Lower leg skin (tissue), 4 donors: Measurements from ENCODE around the gene CCDC69. TPM values are rescaled to one million over a fixed set of nuclear protein-coding genes. Genes with fewer than 3 reads are reported as not detected.
"Not testable (repeated sequence)": the region's sequence is repeated elsewhere in the genome, so short reads cannot be mapped to it uniquely, and the experiment has no call there.

Experiments used
- DNase-seq, 2 donors: peaks; one replicate each; pipeline ENCODE4 v3.0.0-alpha.2; 2019; ENCODE audit warnings: low spot score in 2 of 2
- H3K4me3 ChIP-seq: fragments of 200-600 bp; sonication (generic); 2 replicates; pipeline ENCODE4 v1.5.1; 2017; ENCODE audit warnings: mild to moderate bottlenecking, low read depth; ENCODE audit not compliant: poor library complexity, severe bottlenecking
- POLR2A ChIP-seq, 2 donors: fragments of 450-650 bp; IDR thresholded peaks; one replicate each; pipeline ENCODE4 v1.6.1; 2016 to 2017; ENCODE audit warnings: antibody characterized with exemption in 2 of 2, mild to moderate bottlenecking in 1 of 2, moderate library complexity in 1 of 2
- WGBS, 2 donors: methylation state at CpG; one replicate each; pipeline ENCODE4 v1.1.5; 2018; 5-methylcytosine and 5-hydroxymethylcytosine counted together
- intact Hi-C: fragments of 100-400 bp; cut with DNase I; formaldehyde crosslinking; loops from one replicate; pipeline ENCODE4 v1.15.0; 2023; ENCODE audit warnings: low total_unique reads
- total RNA-seq, 4 donors: library from RNA; depleted of rRNA; stranded (reverse); fragments of >200 nt; gene quantifications; one replicate each; pipeline ENCODE4 v1.1.0, GENCODE V29; 2016
- TF ChIP-seq, protein P1 (sequence below), 3 donors: fragments of 450-650 bp; IDR thresholded peaks; one replicate each; pipeline ENCODE4 v1.5.1; 2016; ENCODE audit warnings: antibody characterized with exemption in 3 of 3, mild to moderate bottlenecking in 3 of 3, moderate library complexity in 2 of 3

The CCDC69 gene
- total RNA-seq, 4 donors from 2014 or later = 21.4 to 33.3 (median 24.2) TPM

DNA sequence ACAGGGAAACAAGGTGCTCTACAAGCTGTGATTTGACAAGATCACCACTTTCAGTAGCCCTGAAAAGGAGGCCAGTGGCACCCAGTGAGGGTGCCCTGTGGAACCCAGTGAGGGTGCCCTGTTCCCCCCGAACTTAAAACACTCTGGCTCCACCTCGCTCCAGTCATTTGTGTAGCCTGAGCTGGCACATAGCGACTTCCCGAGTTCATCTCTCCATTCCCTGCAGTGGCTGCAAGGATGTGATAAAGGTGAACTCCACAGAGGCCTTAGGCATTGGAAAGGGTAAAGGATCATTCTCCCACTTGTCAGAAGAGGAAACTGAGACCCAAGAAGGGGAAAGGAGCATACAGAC, 44.4 kb downstream of the CCDC69 start:
- peak in 1 of 2 donors; percentile 52 for DNase-seq
- no peak overlapping the region for H3K4me3 ChIP-seq
- no peak for TF ChIP-seq POLR2A (IDR thresholded peaks at IDR 0.05)
- TF ChIP-seq, protein P1, sequence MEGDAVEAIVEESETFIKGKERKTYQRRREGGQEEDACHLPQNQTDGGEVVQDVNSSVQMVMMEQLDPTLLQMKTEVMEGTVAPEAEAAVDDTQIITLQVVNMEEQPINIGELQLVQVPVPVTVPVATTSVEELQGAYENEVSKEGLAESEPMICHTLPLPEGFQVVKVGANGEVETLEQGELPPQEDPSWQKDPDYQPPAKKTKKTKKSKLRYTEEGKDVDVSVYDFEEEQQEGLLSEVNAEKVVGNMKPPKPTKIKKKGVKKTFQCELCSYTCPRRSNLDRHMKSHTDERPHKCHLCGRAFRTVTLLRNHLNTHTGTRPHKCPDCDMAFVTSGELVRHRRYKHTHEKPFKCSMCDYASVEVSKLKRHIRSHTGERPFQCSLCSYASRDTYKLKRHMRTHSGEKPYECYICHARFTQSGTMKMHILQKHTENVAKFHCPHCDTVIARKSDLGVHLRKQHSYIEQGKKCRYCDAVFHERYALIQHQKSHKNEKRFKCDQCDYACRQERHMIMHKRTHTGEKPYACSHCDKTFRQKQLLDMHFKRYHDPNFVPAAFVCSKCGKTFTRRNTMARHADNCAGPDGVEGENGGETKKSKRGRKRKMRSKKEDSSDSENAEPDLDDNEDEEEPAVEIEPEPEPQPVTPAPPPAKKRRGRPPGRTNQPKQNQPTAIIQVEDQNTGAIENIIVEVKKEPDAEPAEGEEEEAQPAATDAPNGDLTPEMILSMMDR (IDR thresholded peaks at IDR 0.05) = no peak
- intact Hi-C loops = no loop called here
- 88 to 92% methylated on average over 4 of the region's 4 CpGs for WGBS, 2 donors

DNA sequence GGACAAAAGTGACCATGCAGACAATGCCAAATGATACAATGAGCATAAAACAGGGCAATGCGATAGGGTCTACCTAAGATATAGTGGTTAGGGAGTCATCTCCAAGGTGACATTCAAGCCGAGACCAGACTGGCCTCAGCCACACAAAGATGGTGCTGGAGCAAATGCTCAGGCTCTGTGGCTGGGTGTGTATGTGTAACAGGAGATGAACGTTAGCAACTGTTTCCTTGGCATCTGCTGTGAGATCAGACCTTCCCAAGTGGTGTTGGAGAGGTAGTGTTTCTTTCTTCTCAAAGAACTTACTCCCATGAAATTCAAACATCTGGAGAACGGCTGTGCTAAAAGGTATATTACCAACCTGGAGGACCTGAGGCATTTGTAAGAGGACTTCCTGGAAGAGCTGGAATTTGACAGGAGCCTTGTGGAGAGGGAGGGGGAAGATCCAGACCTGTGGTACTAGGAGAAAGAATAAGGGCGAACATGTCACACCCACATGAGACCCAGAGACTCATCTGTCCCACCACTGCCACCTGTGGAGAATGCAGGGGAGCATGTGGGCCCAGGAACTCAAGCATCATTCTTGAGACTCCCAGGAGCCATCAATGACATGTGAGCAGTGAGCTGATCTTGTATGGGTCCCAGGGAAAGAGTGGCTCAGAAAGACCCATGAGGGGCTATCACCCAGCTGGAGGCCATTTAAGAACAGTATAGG, 45.0 kb downstream of the CCDC69 start:
- DNase-seq = peak in 1 of 2 donors; percentile 26
- H3K4me3 ChIP-seq = no peak overlapping the region
- TF ChIP-seq, protein P1 (IDR thresholded peaks at IDR 0.05) = no peak
- no peak for TF ChIP-seq POLR2A (IDR thresholded peaks at IDR 0.05)
- intact Hi-C loops = no loop called here
- 72 to 89% methylated on average over 5 of the region's 5 CpGs for WGBS, 2 donors

DNA sequence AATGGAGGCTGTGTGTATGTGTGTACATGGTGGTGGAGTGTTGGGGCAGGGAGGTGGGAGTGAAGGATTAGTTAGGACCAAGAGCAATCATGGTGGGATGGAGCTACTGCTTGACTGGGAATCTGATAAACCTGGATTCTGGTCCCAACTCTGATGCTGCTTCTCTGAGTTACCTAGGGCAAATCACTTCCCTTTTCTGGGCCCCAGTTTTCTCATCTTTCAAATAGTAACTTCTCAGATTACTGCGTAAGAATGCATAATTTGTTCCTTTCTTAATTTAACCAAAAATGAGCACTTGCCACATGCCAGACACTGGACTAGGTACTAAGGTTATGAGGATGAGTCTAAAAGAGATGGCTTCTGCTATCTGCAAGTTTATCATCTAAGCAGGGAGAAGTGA, 45.5 kb downstream of the CCDC69 start:
- H3K4me3 ChIP-seq = no peak overlapping the region
- no peak for DNase-seq
- no peak for TF ChIP-seq POLR2A (IDR thresholded peaks at IDR 0.05)
- intact Hi-C loops = no loop called here
- 94 to 100% methylated on average over 1 of the region's 1 CpG for WGBS, 2 donors

DNA sequence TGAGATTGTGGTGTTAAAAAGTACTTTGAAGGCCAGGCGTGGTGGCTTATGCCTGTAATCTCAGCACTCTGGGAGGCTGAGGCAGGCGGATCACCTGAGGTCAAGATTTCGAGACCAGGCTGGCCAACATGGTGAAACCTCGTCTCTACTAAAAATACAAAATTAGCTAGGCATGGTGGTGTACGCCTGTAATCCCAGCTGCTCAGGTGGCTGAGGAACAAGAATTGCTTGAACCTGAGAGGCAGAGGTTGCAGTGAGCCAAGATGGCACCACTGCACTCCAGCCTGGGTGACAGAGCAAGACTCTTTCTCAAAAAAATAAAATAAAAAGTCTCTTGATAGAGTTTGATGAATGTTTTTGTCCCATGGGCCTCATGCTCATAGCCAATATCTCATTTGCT, 47.6 kb downstream of the CCDC69 start:
- DNase-seq = peak in 1 of 2 donors; percentile 34
- intact Hi-C loops, H3K4me3 ChIP-seq: not testable (repeated sequence)
- 78 to 96% methylated on average over 5 of the region's 5 CpGs for WGBS, 2 donors

DNA sequence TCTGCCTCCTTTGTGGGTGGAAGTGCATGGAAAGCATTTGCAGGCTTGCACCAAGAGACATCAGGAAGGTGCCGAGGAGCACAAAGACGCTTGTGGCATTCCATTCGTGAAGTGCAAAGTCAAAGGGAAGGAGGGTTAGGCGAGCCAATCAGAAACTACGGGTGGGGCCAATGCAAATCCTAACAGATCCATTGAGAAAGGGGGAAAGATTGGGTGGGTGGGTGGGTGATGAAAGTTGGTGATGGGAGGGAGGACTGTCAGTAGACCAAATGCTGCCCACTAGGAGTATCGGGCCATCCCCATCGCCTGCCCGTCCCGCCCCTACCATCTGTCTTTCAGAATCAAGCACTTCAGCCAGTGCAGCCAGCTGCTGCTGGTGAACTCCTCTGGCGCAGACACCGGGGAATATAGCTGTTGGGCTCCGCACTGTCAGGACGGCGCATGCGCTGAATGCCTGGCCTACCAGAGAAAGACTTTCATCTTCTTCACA, 49.2 kb downstream of the CCDC69 start:
- 66 to 69% methylated on average over 15 of the region's 15 CpGs for WGBS, 2 donors
- TF ChIP-seq POLR2A (IDR thresholded peaks at IDR 0.05) = no peak
- TF ChIP-seq, protein P1 (IDR thresholded peaks at IDR 0.05) = no peak
- no peak overlapping the region for H3K4me3 ChIP-seq
- peak in 1 of 2 donors; percentile 83 for DNase-seq
- intact Hi-C loops = no loop called here

DNA sequence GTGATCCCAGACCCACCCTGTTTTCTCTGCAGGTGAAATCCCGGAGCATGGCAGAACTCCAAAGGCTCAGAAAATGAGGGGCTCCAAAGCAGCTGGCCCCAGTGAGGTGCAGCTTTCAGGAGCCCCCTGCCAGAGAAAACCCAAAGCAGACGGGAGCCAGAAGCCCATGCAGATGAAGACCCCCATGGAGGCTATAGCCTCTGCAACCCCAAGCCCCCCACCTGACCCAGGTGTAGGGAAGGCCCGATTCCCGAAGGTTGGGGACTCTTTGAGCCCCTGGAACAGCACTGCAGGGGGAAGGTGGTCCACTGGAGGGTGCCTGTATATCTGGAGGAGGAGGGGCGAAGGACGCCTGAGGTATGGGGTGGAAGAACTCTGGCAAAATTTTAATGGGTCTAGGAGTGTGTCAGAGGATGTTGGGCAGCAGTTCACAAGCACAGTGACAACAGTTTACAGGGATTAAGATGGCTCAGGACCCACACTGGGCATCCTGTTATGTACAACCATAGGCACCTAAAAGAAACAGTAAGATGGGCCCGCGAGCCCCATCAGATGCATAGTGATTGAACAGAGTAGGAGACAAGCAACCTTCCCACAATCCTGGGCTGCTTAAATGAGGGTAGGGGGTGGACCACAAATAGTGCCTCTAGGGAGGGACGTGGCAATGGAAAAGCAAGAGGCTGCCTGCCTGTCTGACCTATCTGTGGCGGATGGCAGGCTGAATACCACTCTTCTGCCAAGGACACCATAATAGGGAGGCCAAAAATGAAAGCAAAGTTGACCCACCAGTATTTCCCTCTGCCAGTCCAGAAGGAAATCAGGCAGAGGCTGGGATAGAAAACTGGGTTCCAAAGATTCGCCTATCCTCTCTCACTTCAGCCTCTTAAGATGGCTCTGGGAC, 49.9 kb downstream of the CCDC69 start:
- intact Hi-C loops = no loop called here
- H3K4me3 ChIP-seq = no peak overlapping the region
- DNase-seq = peak in 1 of 2 donors; percentile 39
- TF ChIP-seq, protein P1 (IDR thresholded peaks at IDR 0.05) = no peak
- no peak for TF ChIP-seq POLR2A (IDR thresholded peaks at IDR 0.05)
- WGBS, 2 donors = 83 to 90% methylated on average over 11 of the region's 11 CpGs
